ENCODE results near the gene NPEPPS. TPM values are rescaled to one million over a fixed set of nuclear protein-coding genes. Genes with fewer than 3 reads are reported as not detected.

NPEPPS gene
- total and polyA plus RNA-seq, 2 of the 13 experiments (the other 11 are each of a cell fraction or from before 2014, with no cell fraction given) = 53.5 to 127 TPM

DNA sequence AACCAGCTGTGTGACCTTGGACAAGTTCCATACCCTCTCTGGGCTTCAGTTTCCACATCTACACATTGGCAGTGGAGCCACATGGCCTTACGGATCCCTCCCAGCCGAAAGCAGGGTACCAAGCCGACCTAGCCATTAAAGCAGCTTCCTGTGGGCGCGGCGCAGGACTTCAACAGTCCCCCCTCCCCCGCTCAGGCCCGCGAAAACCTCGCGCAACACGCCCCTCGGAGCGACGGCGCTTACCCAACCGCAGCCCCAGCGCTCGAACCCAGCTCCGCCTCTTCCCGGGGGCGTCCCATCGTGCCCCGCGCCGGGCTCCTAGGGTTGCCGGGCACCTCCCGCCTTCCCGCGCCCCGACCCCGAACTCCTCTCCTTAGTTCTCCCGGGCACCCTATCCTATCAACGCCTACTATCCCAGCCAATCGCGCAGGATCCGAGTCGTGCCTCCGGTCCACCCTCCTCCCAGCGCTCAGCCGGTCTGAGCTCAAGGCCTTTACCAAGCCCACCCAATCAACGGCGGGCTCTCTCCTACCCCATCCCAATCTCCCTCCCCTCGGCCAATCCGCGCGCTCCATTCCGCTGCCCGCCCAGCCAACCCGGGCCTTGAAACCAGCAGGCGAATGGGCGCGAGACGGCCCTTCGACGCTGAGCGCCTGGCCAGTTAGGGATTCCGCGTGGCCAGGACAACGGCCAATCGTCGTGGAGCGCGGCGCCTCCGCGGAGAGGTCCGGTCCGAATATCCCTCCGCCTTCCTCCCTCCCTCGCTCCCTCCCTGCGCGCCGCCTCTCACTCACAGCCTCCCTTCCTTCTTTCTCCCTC is 118.5 kb downstream of the NPEPPS start, which contains the start of gene KPNB1 (continued):
- TF ChIP-seq KAT7 (CRISPR knock-in tag; IDR thresholded peaks at IDR 0.05; ENCODE audit: borderline replicate concordance) (peak; percentile 91; the same call in 1 of the 2 replicates), GTF3A (CRISPR knock-in tag; conservative IDR thresholded peaks at IDR 0.05) (peak; percentile 90; the same call in 1 of the 2 replicates), SKI (IDR thresholded peaks at IDR 0.05; ENCODE audit: partially characterized antibody) (peak; percentile 39), CSRNP2 (CRISPR knock-in tag; conservative IDR thresholded peaks at IDR 0.05; ENCODE audit: low read depth) (no peak; the same call in 1 of the 2 replicates), HMG20A (CRISPR knock-in tag; IDR thresholded peaks at IDR 0.05; ENCODE audit: borderline replicate concordance) (peak; percentile 47; the same call in 1 of the 2 replicates), ARNT (IDR thresholded peaks at IDR 0.05) (no peak), BRD4 (CRISPR knock-in tag; IDR thresholded peaks at IDR 0.05) (peak; percentile 89), ZNF672 (CRISPR knock-in tag; IDR thresholded peaks at IDR 0.05) (no peak), ZNF597 (CRISPR knock-in tag; IDR thresholded peaks at IDR 0.05) (no peak), ZNF878 (CRISPR knock-in tag; IDR thresholded peaks at IDR 0.05) (no peak; the same call in 1 of the 2 replicates), ZMYM4 (CRISPR knock-in tag; IDR thresholded peaks at IDR 0.05) (peak; percentile 98), MYNN (CRISPR knock-in tag; IDR thresholded peaks at IDR 0.05; ENCODE audit: low read depth) (peak; percentile 46; the same call in 1 of the 2 replicates), NR2F2 (IDR thresholded peaks at IDR 0.05; ENCODE audit: borderline replicate concordance, low read depth) (no peak; the same call in 1 of the 2 replicates), SNAPC4 (CRISPR knock-in tag; IDR thresholded peaks at IDR 0.05) (0 out of 2 replicates have a peak, but pooled peaks have one; percentile 77), PHF5A (CRISPR knock-in tag; IDR thresholded peaks at IDR 0.05; ENCODE audit: low read depth, unreplicated experiment) (peak; percentile 5), SIN3B (IDR thresholded peaks at IDR 0.05; ENCODE audit: low read length) (peak; percentile 64; the same call in 1 of the 2 replicates), ZSCAN21 (CRISPR knock-in tag; IDR thresholded peaks at IDR 0.05; ENCODE audit: borderline replicate concordance) (0 out of 2 replicates have a peak, but pooled peaks have one; percentile 59), RBAK (CRISPR knock-in tag; IDR thresholded peaks at IDR 0.05) (peak; percentile 87; the same call in 1 of the 2 replicates), NCOA5 (CRISPR knock-in tag; IDR thresholded peaks at IDR 0.05) (peak; percentile 82; the same call in 1 of the 2 replicates), POLR2AphosphoS5 (IDR thresholded peaks at IDR 0.05; ENCODE audit: low read depth, low read length) (peak; percentile 79), ZC3H13 (CRISPR knock-in tag; IDR thresholded peaks at IDR 0.05) (peak; percentile 98), ZNF382 (CRISPR knock-in tag; IDR thresholded peaks at IDR 0.05; ENCODE audit: borderline replicate concordance) (no peak)
